Body of pancreas (tissue), 4 donors: ENCODE measurements around the gene TNFRSF25. TPM values are rescaled to one million over a fixed set of nuclear protein-coding genes. Genes with fewer than 3 reads are reported as not detected.

Source experiments
- ATAC-seq: fragments of 150-250 bp; one replicate; pipeline ENCODE4 v1.9.1; 2016
- DNase-seq, 4 donors: peaks; one replicate each; pipeline ENCODE4 v3.0.0-alpha.2; 2019
- H3K27ac ChIP-seq, 4 donors: fragments of 200-600 bp; sonication (generic); 1 replicate in 3 of 4; 2 replicates in 1 of 4; pipeline versions ENCODE4 v1.5.1 to v1.6.1; 2016 to 2019; ENCODE audit warnings: mild to moderate bottlenecking in 1 of 4, mixed read lengths in 1 of 4, moderate library complexity in 1 of 4
- H3K27me3 ChIP-seq, 2 donors: fragments of 200-600 bp; sonication (generic); one replicate each; pipeline ENCODE4 v1.6.0; 2016; ENCODE audit warnings: mild to moderate bottlenecking in 1 of 2
- H3K36me3 ChIP-seq, 2 donors: fragments of 200-600 bp; sonication (generic); replicated peaks in 1 of 2; 2 replicates each; pipeline ENCODE4 v1.5.1; 2016; ENCODE audit warnings: low read depth in 2 of 2; ENCODE audit not compliant: insufficient read depth in 1 of 2
- H3K4me1 ChIP-seq: fragments of 200-600 bp; sonication (generic); one replicate; pipeline ENCODE4 v1.6.0; 2016
- H3K4me3 ChIP-seq, 2 donors: fragments of 200-600 bp; sonication (generic); 1 replicate in 1 of 2; 2 replicates in 1 of 2; pipeline ENCODE4 v1.5.1; 2016 to 2019
- H3K9me3 ChIP-seq, 3 donors: fragments of 200-600 bp; sonication (generic); 1 replicate in 2 of 3; 2 replicates in 1 of 3; pipeline ENCODE4 v1.5.1; 2016
- CTCF ChIP-seq, 7 experiments: fragments of 450-650 bp in 4 of 7; fragments of 200-600 bp in 3 of 7; sonication (generic) in 3 of 7; IDR thresholded peaks; one replicate each; pipeline ENCODE4 v1.5.1; 2016 to 2019; ENCODE audit warnings: antibody characterized with exemption in 7 of 7
- POLR2A ChIP-seq, 3 donors: fragments of 450-650 bp; IDR thresholded peaks; one replicate each; pipeline ENCODE4 v1.6.1; 2016; ENCODE audit warnings: antibody characterized with exemption in 3 of 3, mild to moderate bottlenecking in 2 of 3
- WGBS, 2 donors: methylation state at CpG; one replicate each; pipeline ENCODE4 v1.1.5; 2017; 5-methylcytosine and 5-hydroxymethylcytosine counted together
- intact Hi-C: fragments of 100-400 bp; cut with DNase I; formaldehyde crosslinking; loops from one replicate; pipeline ENCODE4 v1.15.1; 2023
- total RNA-seq, 2 donors: library from RNA; depleted of rRNA; stranded (reverse); fragments of >200 nt; gene quantifications; one replicate each; pipeline ENCODE4 v1.1.0, GENCODE V29; 2016

Gene TNFRSF25
- total RNA-seq, 2 donors from 2014 or later = 4.2 to 23.1 TPM

DNA sequence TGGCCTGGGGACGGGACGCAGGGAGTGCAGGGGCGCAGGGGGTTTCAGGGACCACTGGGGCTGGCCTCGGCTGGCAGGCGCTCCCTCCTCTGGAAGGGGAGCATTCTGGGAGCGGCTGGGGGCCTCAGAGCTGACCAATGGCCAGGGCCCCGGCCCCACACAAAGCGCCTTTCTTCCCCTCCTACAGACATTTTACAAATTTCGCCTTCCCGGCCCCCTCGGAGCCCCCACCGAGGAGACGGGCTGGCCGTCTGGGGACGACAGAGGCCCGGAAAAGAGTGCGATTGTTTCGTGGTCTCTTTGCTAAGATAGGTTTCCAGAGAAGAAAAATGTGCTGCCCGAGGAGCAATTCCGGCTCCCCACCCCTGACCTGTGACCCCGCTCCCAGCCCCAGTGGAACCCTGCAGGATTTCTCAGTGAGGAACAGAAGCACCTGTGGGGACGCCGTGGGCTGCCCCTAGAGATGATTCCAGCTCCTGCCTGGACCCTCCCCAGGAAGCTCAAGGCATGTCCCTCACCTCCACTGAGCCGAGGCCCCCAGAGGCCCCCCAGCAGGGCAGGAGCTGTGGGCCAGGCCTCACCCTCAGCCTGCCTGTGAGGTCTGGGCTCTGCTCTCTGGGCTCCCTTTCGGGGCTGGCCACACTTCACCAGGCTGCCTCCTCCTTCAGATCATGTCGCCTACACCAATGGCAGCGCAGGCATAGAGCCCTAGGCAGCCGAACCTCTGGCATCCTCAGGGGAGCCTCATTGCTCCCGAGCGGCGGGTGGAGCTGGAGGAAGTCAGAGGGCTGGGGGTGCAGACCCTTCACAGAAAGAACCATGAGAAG is 40.5 kb upstream of the TNFRSF25 start:
- no peaks in the 10 kb centered on the region for H3K36me3 ChIP-seq

DNA sequence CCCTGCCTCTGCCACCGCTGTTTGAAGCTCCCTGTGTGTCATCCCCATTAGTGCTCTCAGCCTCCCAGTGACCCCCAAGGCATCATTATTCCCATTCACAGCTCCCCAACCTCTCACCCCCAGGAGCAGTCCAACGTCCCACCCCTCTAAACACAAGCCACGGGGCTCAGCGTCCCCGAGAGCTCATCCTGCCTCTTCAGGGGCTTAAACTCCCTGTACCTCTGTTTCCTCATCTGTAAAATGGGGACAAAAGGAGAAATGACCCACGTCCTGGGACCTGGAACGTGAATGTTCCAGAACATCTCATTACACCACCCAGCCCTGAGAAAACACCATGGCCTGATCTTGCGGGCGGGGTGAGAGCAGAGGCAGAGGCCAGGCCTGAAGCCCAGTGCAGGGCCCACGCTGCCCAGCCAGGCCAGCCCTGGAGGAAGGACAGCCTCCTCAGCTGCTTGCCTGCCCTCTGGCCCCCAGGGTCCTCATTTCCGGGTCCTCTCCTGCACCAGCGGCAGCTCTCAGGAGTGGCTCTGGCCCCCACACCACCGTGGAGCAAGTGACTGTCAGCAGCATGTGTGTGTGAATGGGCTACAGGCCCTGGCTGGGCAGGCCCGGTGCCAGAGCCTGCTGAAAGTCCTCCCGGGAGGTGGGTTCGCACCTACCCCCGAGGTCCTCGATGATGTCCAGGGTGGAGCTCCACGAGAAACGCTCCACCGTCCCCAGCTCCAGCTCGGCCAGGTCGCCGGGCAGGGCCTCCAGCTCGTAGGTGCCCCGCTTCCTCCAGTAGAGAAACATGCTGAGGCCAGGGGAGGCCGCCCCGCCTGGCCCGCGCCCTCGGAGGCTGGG is 39.6 kb upstream of the TNFRSF25 start:
- 75 to 82% methylated on average over 7 to 31 of the region's 31 CpGs for WGBS, 2 donors
- intact Hi-C loops = no loop called here
- Histone ChIP-seq H3K4me1 (peaks cover 5% of the 10 kb centered on the region), H3K9me3 (no peaks in the 10 kb centered on the region), H3K27me3 (no peaks in the 10 kb centered on the region), H3K36me3 (no peaks in the 10 kb centered on the region), H3K4me3 (no peak overlapping the region), H3K27ac (no peak overlapping the region)
- ATAC-seq = no peak
- TF ChIP-seq CTCF (IDR thresholded peaks at IDR 0.05) (no peak), POLR2A (IDR thresholded peaks at IDR 0.05) (no peak)
- DNase-seq = no peak

More for the DNA sequence above, 40.5 kb upstream of the TNFRSF25 start:
- Histone ChIP-seq H3K27me3 (no peaks in the 10 kb centered on the region), H3K4me3 (no peak overlapping the region), H3K27ac (no peak overlapping the region), H3K4me1 (peaks cover 5% of the 10 kb centered on the region), H3K9me3 (no peaks in the 10 kb centered on the region)
- TF ChIP-seq CTCF (IDR thresholded peaks at IDR 0.05) (no peak), POLR2A (IDR thresholded peaks at IDR 0.05) (no peak)
- WGBS, 2 donors = 65 to 69% methylated on average over 3 to 28 of the region's 31 CpGs
- intact Hi-C loops = no loop called here
- ATAC-seq (no peak), DNase-seq (no peak)

DNA sequence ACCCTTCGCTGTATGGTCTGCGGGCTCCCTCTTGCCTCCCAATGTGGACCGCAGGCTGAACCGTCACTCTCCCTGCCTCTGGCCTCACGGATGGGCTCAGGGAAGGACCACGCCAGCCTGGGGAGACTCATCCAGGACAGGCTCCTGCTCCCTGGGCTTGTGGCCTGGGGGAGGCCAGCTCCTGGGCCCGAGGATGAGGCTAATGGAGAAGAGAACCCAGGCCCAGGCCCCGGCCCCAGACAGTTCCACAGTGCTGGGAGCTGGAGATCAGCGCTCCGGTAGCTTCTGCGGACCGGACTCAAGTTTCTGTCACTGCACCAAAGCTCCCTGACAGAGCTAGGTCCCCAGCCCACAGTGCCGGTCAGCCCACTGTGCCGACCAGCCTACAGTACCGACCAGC is 38.9 kb upstream of the TNFRSF25 start:
- DNase-seq = no peak
- intact Hi-C loops = no loop called here
- peaks cover 5% of the 10 kb centered on the region for H3K4me1 ChIP-seq
- H3K27me3 ChIP-seq = no peaks in the 10 kb centered on the region
- no peak for ATAC-seq
- H3K27ac ChIP-seq = no peak overlapping the region
- TF ChIP-seq CTCF (IDR thresholded peaks at IDR 0.05) (no peak), POLR2A (IDR thresholded peaks at IDR 0.05) (no peak)
- H3K36me3 ChIP-seq = no peaks in the 10 kb centered on the region
- 77 to 87% methylated on average over 8 to 15 of the region's 15 CpGs for WGBS, 2 donors
- no peaks in the 10 kb centered on the region for H3K9me3 ChIP-seq
- no peak overlapping the region for H3K4me3 ChIP-seq

DNA sequence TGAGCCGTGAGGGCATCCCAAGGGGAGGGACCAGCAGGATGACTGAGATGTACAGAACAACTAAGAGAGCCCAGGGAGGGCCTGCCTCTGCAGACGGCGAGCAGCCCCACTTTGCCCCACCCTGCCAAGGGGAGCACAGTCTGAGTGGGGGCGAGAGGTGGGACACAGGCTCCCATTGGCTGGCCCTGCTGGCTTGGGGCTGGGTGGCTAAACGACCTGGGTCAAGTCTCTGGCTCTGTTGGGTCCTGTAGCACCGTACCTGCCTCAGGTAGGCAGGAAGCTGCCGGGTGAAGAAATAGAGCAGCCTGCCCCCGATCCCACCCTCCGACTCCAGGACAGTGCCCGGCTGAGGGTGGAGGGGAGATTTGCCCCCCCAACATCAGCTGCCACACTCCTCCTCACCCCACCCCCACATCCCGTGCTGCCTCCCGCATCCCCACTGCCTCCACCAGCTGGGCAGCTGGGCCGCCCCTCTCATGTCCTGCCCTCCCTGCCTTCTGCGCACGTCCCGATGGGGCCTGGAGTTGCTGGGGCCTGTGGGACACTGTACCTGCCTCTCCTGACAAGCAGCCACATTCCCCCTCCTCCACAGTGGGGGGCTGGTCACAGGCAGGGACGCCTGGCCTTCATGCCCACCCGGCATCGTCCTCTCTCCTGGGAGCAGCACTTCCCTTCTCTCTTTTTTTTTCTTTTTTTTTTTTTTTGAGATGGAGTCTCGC is 38.1 kb upstream of the TNFRSF25 start:
- H3K4me3 ChIP-seq = no peak overlapping the region

More for the DNA sequence above, 38.1 kb upstream of the TNFRSF25 start:
- TF ChIP-seq POLR2A (IDR thresholded peaks at IDR 0.05) (no peak), CTCF (IDR thresholded peaks at IDR 0.05) (no peak)
- 75 to 88% methylated on average over 9 to 19 of the region's 20 CpGs for WGBS, 2 donors
- no peak overlapping the region for H3K27ac ChIP-seq
- no peaks in the 10 kb centered on the region for H3K36me3 ChIP-seq
- H3K27me3 ChIP-seq = no peaks in the 10 kb centered on the region
- intact Hi-C loops = no loop called here
- peaks cover 5% of the 10 kb centered on the region for H3K4me1 ChIP-seq
- no peak for DNase-seq
- no peaks in the 10 kb centered on the region for H3K9me3 ChIP-seq
- no peak for ATAC-seq
